Measurements from ENCODE around the gene ACOT7.

The ACOT7 gene

GRCh38 chr1:6353619-6353954 is 40.0 kb downstream of the ACOT7 start:
- peaks cover under 1% of the 10 kb centered on the region for H3K4me1 ChIP-seq (ENCODE audit: insufficient read depth, low read length)

DNA sequence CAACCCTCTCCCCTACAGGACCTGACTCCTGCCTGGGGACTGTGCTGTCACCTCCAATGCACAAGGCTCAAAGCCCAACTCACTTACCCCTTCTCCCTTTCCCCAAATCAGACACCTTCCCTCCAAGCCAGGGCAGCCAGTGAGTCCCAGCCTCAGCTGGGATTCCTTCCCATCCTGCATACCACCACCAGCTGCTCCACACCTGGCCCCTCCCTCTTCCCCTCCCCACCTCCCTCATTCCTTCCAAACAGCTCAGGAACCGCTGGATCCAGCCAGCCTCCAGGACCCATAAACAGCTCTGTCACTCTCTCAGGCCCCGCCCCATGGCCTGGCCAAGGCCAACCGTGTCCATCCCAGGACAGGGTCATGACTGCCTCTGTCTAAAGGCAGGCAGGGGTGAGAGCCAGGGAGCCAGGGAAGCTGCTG is 41.4 kb downstream of the ACOT7 start:
- Histone ChIP-seq H4K20me1 (ENCODE audit: insufficient read depth, low read length) (peaks cover 93% of the 10 kb centered on the region), H3K79me2 (ENCODE audit: insufficient read depth, low read length) (peaks cover 91% of the 10 kb centered on the region), H3K9me3 (ENCODE audit: insufficient read depth, low read length, severe bottlenecking) (no peaks in the 10 kb centered on the region), H3K9ac (ENCODE audit: low read depth, low read length) (no peak overlapping the region), H3K27me3 (ENCODE audit: insufficient read depth, low read length, poor library complexity) (no peaks in the 10 kb centered on the region), H3K4me3 (ENCODE audit: low read depth in 1 of 2, low read length in 2 of 2) (no peak overlapping the region), H3K4me2 (ENCODE audit: insufficient read depth, low read length) (no peak overlapping the region), H3K4me1 (ENCODE audit: insufficient read depth, low read length) (no peaks in the 10 kb centered on the region), H3K36me3 (ENCODE audit: insufficient read depth, low read length) (peaks cover 32% of the 10 kb centered on the region), H3K27ac (ENCODE audit: low read length) (no peak overlapping the region), H2AFZ (ENCODE audit: low read depth, low read length) (no peak overlapping the region)
- DNase-seq: no peak
- no peak for ATAC-seq (ENCODE audit: insufficient read depth, low read depth)
- no peak for TF ChIP-seq CTCF (IDR thresholded peaks at IDR 0.05; ENCODE audit: borderline replicate concordance, extremely low read depth, low read length, poor library complexity, severe bottlenecking)
- no peak for TF ChIP-seq EZH2 (IDR thresholded peaks at IDR 0.05; ENCODE audit: borderline replicate concordance, low read depth, low read length, severe bottlenecking)

More at GRCh38 chr1:6353619-6353954, 40.0 kb downstream of the ACOT7 start:
- H4K20me1 ChIP-seq (ENCODE audit: insufficient read depth, low read length): peaks cover 91% of the 10 kb centered on the region
- peaks cover 18% of the 10 kb centered on the region for H3K36me3 ChIP-seq (ENCODE audit: insufficient read depth, low read length)
- H3K9ac ChIP-seq (ENCODE audit: low read depth, low read length): no peak overlapping the region
- TF ChIP-seq EZH2 (IDR thresholded peaks at IDR 0.05; ENCODE audit: borderline replicate concordance, low read depth, low read length, severe bottlenecking): no peak
- TF ChIP-seq CTCF (IDR thresholded peaks at IDR 0.05; ENCODE audit: borderline replicate concordance, extremely low read depth, low read length, poor library complexity, severe bottlenecking): no peak
- H3K4me3 ChIP-seq (ENCODE audit: low read depth in 1 of 2, low read length in 2 of 2): no peak overlapping the region
- H3K9me3 ChIP-seq (ENCODE audit: insufficient read depth, low read length, severe bottlenecking): no peaks in the 10 kb centered on the region
- H3K27ac ChIP-seq (ENCODE audit: low read length): no peak overlapping the region
- DNase-seq: no peak
- no peaks in the 10 kb centered on the region for H3K27me3 ChIP-seq (ENCODE audit: insufficient read depth, low read length, poor library complexity)
- no peak overlapping the region for H2AFZ ChIP-seq (ENCODE audit: low read depth, low read length)
- H3K4me2 ChIP-seq (ENCODE audit: insufficient read depth, low read length): no peak overlapping the region
- peaks cover 92% of the 10 kb centered on the region for H3K79me2 ChIP-seq (ENCODE audit: insufficient read depth, low read length)
- no peak for ATAC-seq (ENCODE audit: insufficient read depth, low read depth)

GRCh38 chr1:6351480-6352137 is 42.0 kb downstream of the ACOT7 start:
- no peak overlapping the region for H3K4me3 ChIP-seq (ENCODE audit: low read depth in 1 of 2, low read length in 2 of 2)
- H3K27ac ChIP-seq (ENCODE audit: low read length): no peak overlapping the region
- TF ChIP-seq CTCF (IDR thresholded peaks at IDR 0.05; ENCODE audit: borderline replicate concordance, extremely low read depth, low read length, poor library complexity, severe bottlenecking) (no peak), EZH2 (IDR thresholded peaks at IDR 0.05; ENCODE audit: borderline replicate concordance, low read depth, low read length, severe bottlenecking) (no peak)
- H3K9ac ChIP-seq (ENCODE audit: low read depth, low read length): no peak overlapping the region
- H3K36me3 ChIP-seq (ENCODE audit: insufficient read depth, low read length): peaks cover 37% of the 10 kb centered on the region
- H3K27me3 ChIP-seq (ENCODE audit: insufficient read depth, low read length, poor library complexity): no peaks in the 10 kb centered on the region
- no peaks in the 10 kb centered on the region for H3K4me1 ChIP-seq (ENCODE audit: insufficient read depth, low read length)
- no peaks in the 10 kb centered on the region for H3K9me3 ChIP-seq (ENCODE audit: insufficient read depth, low read length, severe bottlenecking)
- ATAC-seq (ENCODE audit: insufficient read depth, low read depth) (no peak), DNase-seq (no peak)
- peaks cover 94% of the 10 kb centered on the region for H4K20me1 ChIP-seq (ENCODE audit: insufficient read depth, low read length)
- peaks cover 92% of the 10 kb centered on the region for H3K79me2 ChIP-seq (ENCODE audit: insufficient read depth, low read length)
- no peak overlapping the region for H2AFZ ChIP-seq (ENCODE audit: low read depth, low read length)
- no peak overlapping the region for H3K4me2 ChIP-seq (ENCODE audit: insufficient read depth, low read length)
